Heart right ventricle (tissue), 16 donors: Measurements from ENCODE around the gene ACTN4. TPM values are rescaled to one million over a fixed set of nuclear protein-coding genes. Genes with fewer than 3 reads are reported as not detected.

Source experiments
- ATAC-seq, 8 donors: fragments of 200-7000 bp; cut with Tn5 transposase; one replicate each; pipeline ENCODE4 v1.9.1; 2020; ENCODE audit warnings: mild to moderate bottlenecking in 8 of 8, moderate library complexity in 8 of 8, moderate number of reproducible peaks in 1 of 8
- DNase-seq, 2 donors: peaks; one replicate each; pipeline ENCODE4 v3.0.0-alpha.2; 2020
- H3K27ac ChIP-seq, 10 donors: fragments of 200-600 bp; sonication (generic) in 2 of 10; one replicate each; pipeline versions ENCODE4 v1.5.0 to v1.8.0; 2020 to 2022; ENCODE audit warnings: mild to moderate bottlenecking in 3 of 10
- H3K27me3 ChIP-seq, 7 donors: fragments of 200-600 bp; one replicate each; pipeline ENCODE4 v1.8.0; 2021 to 2022; ENCODE audit warnings: mild to moderate bottlenecking in 2 of 7
- H3K36me3 ChIP-seq, 9 donors: fragments of 200-600 bp; sonication (generic) in 1 of 9; one replicate each; pipeline versions ENCODE4 v1.5.0 to v1.8.0; 2020 to 2022; ENCODE audit warnings: mild to moderate bottlenecking in 2 of 9
- H3K4me1 ChIP-seq, 9 donors: fragments of 200-600 bp; sonication (generic) in 1 of 9; one replicate each; pipeline versions ENCODE4 v1.5.0 to v1.8.0; 2020 to 2022; ENCODE audit warnings: mild to moderate bottlenecking in 4 of 9
- H3K4me3 ChIP-seq, 10 donors: fragments of 200-600 bp; sonication (generic) in 2 of 10; one replicate each; pipeline versions ENCODE4 v1.5.0 to v1.8.0; 2020 to 2022; ENCODE audit warnings: mild to moderate bottlenecking in 7 of 10, moderate library complexity in 2 of 10
- H3K9me3 ChIP-seq, 11 donors: fragments of 200-600 bp in 10 of 11; sonication (generic) in 2 of 11; one replicate each; pipeline versions ENCODE4 v1.5.0 to v1.8.0; 2013 to 2022; ENCODE audit warnings: mild to moderate bottlenecking in 2 of 11, control low read depth in 1 of 11, moderate library complexity in 1 of 11
- CTCF ChIP-seq, 9 donors: fragments of 200-600 bp; sonication (generic) in 2 of 9; IDR thresholded peaks; one replicate each; pipeline versions ENCODE4 v1.5.0 to v1.8.0; 2021 to 2022; ENCODE audit warnings: antibody characterized with exemption in 9 of 9, mild to moderate bottlenecking in 5 of 9, moderate library complexity in 1 of 9
- WGBS, 2 donors: extraction: QIAGEN DNeasy Blood & Tissue Kit; methylation state at CpG; one replicate each; pipeline ENCODE4 v1.1.7; 2013; ENCODE audit warnings: inconsistent platforms in 1 of 2; 5-methylcytosine and 5-hydroxymethylcytosine counted together
- intact Hi-C, 10 donors: fragments of 100-400 bp; cut with DNase I; formaldehyde crosslinking; loops; one replicate each; pipeline versions ENCODE4 v1.11.1 to v1.14.2; 2022
- polyA plus RNA-seq, 2 donors: library from polyadenylated mRNA; stranded (reverse); fragments of 200-250 nt; gene quantifications; one replicate each; pipeline ENCODE4 v1.2.3, GENCODE V29; 2013
- total RNA-seq, 10 donors: library from RNA; stranded (reverse); fragmentation: NEBNext Ultra II Directional in 3 of 10; extraction: Animal tissue kit (Norgen Biotek cat#: 25700) in 3 of 10; gene quantifications; one replicate each; pipeline versions ENCODE4 v1.2.1 to v1.2.4, GENCODE V29; 2021 to 2023
- donor health status: Arrhythmogenic right ventricular cardiomyopathy.
- donor health status: ischemic (EF 13 %, LVEDD 7.1; RV severe dilation, severe dysfunction).
- donor health status: healthy with polysubstance abuse.
- donor health status: DM: no; HTN: yes; CAD: no.
- donor health status: DM: no; HTN: no; CAD: no.
- donor health status: ischemic (EF 25% LVEDD 6.9; RV normal size, moderate dysfunction).
- donor health status: ischemic (EF 25% LVEDD 5.7; RV mildly dilated, moderate dysfunction).
- donor health status: healthy.
- donor health status: DM: yes; HTN: yes; CAD: no.
- donor health status: Ischemic cardiomyopathy.
- donor health status: ischemic (EF 35%, LVEDD 5.7; RV mildly dilated, moderate dysfunction).
- donor health status: nonischemic (EF 11% LVEDD 7.7; RV severe dilation, severe dysfunction).
- donor health status: DM: yes; HTN: yes; CAD: no.
- donor health status: PGD.
- donor health status: ischemic (EF 29% LVEDD 5.4; RV normal size, mild dysfunction).
- donor health status: nonischemic (EF 23%, LVEDD 6.1; RV moderate dilation, normal function).

The ACTN4 gene
- total and polyA plus RNA-seq, 12 donors, result 92.4 to 291 (median 149) TPM

GRCh38 chr19:38653028-38653571 is 5.7 kb downstream of the ACTN4 start:
- WGBS, 2 donors, result 26 to 27% methylated on average over 7 of the region's 7 CpGs
- intact Hi-C loops, result loop anchor here in 6 of 10 donors (5.0 to 10.0 kb wide), 8 partner anchors 39 to 192 kb away; partner anchors contain the start of genes ECH1 (in 1 of the 6) and HNRNPL (in 1 of the 6)
- ATAC-seq, result peak in 1 of 8 donors; percentile 19
- no peaks in the 10 kb centered on the region for H3K9me3 ChIP-seq
- peaks cover 37 to 90% (median 87%) of the 10 kb centered on the region in 9 donors for H3K4me1 ChIP-seq
- H3K4me3 ChIP-seq, result peak overlapping the region in 5 of 10 donors; percentile 1 to 98 (median 75)
- peak overlapping the region; percentile 77 to 99 (median 96) for H3K27ac ChIP-seq
- peaks cover 0 to 33% (median 0%) of the 10 kb centered on the region in 9 donors for H3K36me3 ChIP-seq
- H3K27me3 ChIP-seq, result no peaks in the 10 kb centered on the region
- DNase-seq, result no peak
- no peak for TF ChIP-seq CTCF (IDR thresholded peaks at IDR 0.05)

- 9 to 10% methylated on average over 6 of the region's 6 CpGs for WGBS, 2 donors
- no peak for ATAC-seq
- Histone ChIP-seq H3K36me3 (peaks cover 0 to 33% (median 0%) of the 10 kb centered on the region in 9 donors), H3K27ac (peak overlapping the region; percentile 10 to 99 (median 96)), H3K4me1 (peaks cover 45 to 100% (median 100%) of the 10 kb centered on the region in 9 donors), H3K27me3 (no peaks in the 10 kb centered on the region), H3K4me3 (peak overlapping the region in 2 of 10 donors; percentile 3 to 6), H3K9me3 (no peaks in the 10 kb centered on the region)
- DNase-seq, result no peak
- intact Hi-C loops, result loop anchor here in 6 of 10 donors (5.0 to 10.0 kb wide), 8 partner anchors 38 to 190 kb away; partner anchors contain the start of genes ECH1 (in 1 of the 6) and HNRNPL (in 1 of the 6)
- TF ChIP-seq CTCF (IDR thresholded peaks at IDR 0.05), result no peak
These were observed 7.2 kb downstream of the ACTN4 start for GRCh38 chr19:38654628-38655055.

- DNase-seq (no peak), ATAC-seq (no peak)
- Histone ChIP-seq H3K4me1 (peaks cover 41 to 100% (median 100%) of the 10 kb centered on the region in 9 donors), H3K27me3 (no peaks in the 10 kb centered on the region), H3K9me3 (no peaks in the 10 kb centered on the region), H3K36me3 (peaks cover 0 to 33% (median 0%) of the 10 kb centered on the region in 9 donors), H3K4me3 (peak overlapping the region in 1 of 10 donors; percentile 6), H3K27ac (peak overlapping the region; percentile 10 to 99 (median 96))
- WGBS, 2 donors, result 39 to 43% methylated on average over 5 of the region's 5 CpGs
- intact Hi-C loops, result loop anchor here in 2 of 10 donors (10.0 kb wide), 2 partner anchors 180 to 190 kb away; partner anchors contain the start of genes ECH1 (in 1 of the 2) and HNRNPL (in 1 of the 2)
- no peak for TF ChIP-seq CTCF (IDR thresholded peaks at IDR 0.05)
These were observed 7.8 kb downstream of the ACTN4 start for GRCh38 chr19:38655148-38655824.
